AG10803 (cell line): Measurements from ENCODE around the gene ZKSCAN1.

Source experiments
- DNase-seq: peaks from one replicate; pipeline ENCODE4 v3.0.0; 2010; ENCODE audit warnings: low read depth
- H3K4me3 ChIP-seq: 2 replicates; pipeline ENCODE4 v1.5.1; 2011; ENCODE audit warnings: mild to moderate bottlenecking, low read length, control low read depth
- TF ChIP-seq, protein P1 (sequence below): conservative IDR thresholded peaks from 2 replicates; pipeline ENCODE4 v1.5.1; 2011; ENCODE audit warnings: mild to moderate bottlenecking, low read length, control low read depth, inconsistent platforms

ZKSCAN1 gene

DNA sequence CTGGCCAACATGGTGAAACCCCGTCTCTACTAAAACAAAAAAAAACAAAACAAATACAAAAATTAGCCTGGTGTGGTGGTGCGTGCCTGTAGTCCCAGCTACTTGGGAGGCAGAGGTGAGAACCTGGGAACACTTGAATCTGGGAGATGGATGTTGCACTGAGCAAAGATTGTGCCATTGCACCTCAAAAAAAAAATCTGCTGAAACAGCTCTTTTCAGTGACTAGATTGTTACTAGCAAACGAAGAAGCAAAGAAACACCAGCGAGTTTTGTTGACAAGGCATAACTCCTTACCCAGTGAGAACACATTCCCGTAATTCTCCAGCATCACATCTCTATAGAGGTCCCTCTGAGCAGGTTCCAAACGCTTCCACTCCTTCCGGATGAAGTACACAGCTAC is 59.4 kb downstream of the ZKSCAN1 start:
- TF ChIP-seq, protein P1, sequence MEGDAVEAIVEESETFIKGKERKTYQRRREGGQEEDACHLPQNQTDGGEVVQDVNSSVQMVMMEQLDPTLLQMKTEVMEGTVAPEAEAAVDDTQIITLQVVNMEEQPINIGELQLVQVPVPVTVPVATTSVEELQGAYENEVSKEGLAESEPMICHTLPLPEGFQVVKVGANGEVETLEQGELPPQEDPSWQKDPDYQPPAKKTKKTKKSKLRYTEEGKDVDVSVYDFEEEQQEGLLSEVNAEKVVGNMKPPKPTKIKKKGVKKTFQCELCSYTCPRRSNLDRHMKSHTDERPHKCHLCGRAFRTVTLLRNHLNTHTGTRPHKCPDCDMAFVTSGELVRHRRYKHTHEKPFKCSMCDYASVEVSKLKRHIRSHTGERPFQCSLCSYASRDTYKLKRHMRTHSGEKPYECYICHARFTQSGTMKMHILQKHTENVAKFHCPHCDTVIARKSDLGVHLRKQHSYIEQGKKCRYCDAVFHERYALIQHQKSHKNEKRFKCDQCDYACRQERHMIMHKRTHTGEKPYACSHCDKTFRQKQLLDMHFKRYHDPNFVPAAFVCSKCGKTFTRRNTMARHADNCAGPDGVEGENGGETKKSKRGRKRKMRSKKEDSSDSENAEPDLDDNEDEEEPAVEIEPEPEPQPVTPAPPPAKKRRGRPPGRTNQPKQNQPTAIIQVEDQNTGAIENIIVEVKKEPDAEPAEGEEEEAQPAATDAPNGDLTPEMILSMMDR = no peak
- no peak for DNase-seq
- H3K4me3 ChIP-seq = no peak overlapping the region

DNA sequence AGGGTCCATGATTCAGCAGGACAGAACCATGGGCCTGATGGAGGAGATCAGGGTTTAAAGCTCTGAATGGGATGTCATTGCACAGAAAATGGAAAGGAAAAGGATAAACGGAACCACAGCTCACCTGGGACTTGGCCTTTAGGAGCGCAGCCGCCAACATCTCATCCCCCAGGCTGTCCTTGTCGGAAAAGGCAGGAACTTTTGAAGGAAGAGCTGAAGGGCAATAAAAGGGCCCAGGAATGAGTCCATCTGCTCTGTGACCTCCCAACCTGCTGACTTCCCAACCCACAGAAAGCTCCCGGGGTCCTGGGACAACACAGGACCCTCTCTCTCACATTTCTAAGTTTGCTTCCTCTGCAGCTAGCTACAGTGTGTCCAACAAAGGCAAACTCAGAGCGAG is 60.0 kb downstream of the ZKSCAN1 start:
- no peak for DNase-seq
- TF ChIP-seq, protein P1 = no peak
- H3K4me3 ChIP-seq = no peak overlapping the region

DNA sequence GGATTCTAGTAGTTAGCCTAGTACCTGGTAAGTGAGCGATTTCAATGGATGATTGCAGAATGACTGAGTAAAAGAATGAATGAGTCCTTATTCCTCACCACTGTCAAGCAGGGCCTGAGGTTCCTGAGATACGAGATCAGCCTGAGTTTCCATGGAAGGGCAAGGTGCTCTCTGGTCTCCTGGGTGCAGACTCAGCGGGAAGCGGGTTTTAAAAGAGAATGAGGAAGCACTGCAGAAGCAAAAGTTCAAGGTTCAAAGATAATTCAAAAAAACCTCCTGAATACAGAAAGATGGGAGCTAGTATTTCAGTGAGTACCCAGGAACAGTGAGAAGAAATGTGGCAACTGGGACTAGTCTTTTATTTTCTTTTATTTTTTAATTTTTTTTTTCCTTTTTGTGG is 61.8 kb downstream of the ZKSCAN1 start:
- no peak overlapping the region for H3K4me3 ChIP-seq
- TF ChIP-seq, protein P1 = no peak
- no peak for DNase-seq

DNA sequence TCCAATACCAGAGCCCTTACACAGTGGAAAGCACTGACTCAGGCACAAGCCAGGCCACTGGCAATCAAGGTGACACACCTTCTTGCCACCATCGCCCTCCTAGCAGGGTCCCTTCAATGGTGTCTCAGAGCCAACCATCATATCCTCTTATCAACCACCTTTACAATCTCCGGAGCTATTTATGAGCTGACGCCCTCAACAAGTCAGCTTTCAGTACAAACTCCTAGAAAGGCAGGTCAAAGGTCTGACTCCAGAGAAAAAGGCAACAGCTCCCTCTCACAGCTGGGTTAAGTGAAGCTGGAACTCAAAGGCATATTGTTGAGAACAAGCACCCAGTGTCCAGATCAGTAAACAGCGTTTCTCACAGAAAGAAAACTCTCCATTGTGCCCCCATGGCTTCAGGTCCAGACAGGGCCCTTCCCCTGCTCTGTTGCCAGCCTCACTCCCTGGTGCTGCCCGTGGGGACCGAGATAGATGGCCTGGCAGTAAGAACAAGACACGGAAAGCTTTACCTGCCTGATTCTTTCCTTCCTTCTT is 63.7 kb downstream of the ZKSCAN1 start:
- DNase-seq = no peak
- TF ChIP-seq, protein P1 = no peak
- H3K4me3 ChIP-seq = no peak overlapping the region

DNA sequence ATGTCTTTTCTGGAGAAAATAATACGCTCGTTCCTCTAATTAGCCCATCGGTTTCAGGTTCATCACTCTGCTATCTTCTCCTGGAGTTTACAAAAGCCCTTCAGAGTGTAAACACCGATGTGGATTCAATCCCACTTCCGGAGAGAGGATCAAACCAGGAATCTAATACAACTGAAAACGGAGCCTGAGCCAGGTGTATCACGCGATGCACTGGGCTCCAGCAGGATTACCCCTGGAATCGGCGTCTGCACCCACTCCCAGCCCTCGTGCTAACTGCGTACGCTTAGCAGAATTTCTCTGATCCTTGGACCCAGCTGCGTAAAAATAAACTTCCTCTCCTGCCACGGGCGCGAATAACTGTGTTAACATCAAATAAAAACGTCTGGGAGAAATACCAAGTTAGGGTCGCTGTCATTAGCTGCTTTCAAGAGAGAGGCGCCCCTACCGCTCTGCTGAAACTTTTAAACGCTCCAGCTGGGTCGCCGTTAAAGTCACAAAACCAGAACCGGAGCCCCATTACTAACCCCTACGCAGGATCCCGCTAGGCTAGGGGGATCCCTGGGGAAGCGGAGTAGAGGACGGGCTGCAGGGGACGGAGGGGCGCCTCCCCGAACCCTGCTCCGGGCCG is 65.6 kb downstream of the ZKSCAN1 start:
- H3K4me3 ChIP-seq = peak overlapping the region; percentile 94
- peak; percentile 8 for DNase-seq
- TF ChIP-seq, protein P1 = no peak

DNA sequence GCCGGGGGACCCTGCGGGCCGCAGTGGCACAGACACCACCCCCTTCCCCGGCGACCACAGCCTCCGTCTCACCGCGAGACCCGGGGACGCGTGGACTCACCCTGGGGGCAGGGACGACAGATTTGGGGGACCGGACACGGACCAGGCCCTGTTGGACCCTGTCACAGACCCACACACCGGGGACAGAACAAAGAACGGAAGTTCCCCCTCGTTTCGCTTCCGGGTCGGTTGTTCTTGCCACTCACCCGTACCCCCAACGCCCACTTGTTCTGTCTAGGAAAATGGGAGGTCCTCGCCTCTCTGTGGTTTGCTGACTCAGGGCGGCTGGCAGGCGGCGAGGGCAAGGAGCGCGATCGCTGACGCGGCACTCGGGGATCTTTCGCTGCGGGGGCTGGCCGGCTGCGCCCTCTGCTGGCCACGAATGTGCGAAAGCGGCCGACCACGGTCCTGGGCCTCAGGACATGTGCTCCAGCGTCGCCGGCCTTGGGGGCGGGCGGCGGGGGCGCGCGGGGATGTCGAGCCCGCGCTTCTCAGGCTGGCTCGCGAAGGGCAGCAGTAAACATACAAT is 66.2 kb downstream of the ZKSCAN1 start, which contains the start of gene ZNF3:
Gene ZNF3, minus strand, starts transcription at position 189 of the 568 bp plus-strand sequence. CDS start 4,366 bp downstream, outside the sequence.
- H3K4me3 ChIP-seq = peak within 1 kb of the TSS; percentile 94
- TF ChIP-seq, protein P1 = peak; percentile 69
- DNase-seq = peak; percentile 99

DNA sequence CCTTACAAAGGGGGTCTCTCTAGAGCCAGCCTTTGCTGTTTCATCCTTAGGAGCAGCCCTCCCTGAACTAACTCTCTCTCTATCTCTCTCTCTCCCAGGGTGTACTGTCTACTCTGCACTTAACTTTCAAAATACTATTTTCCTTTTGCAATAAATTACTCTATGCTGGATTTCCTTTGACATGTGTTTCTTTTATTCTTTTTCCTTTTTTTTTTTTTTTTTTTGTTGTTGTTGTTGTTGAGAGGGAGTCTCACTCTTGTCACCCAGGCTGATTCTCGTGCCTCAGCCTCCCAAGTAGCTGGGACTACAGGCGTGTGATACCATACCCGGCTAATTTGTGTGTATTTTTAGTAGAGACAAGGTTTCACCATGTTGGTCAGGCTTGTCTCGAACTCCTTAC is 67.6 kb downstream of the ZKSCAN1 start:
- TF ChIP-seq, protein P1 = no peak
- no peak overlapping the region for H3K4me3 ChIP-seq

More for the DNA sequence above, 67.6 kb downstream of the ZKSCAN1 start:
- no peak for DNase-seq
